GM21360 (cell line): Measurements from ENCODE around the gene TRPM3.

ENCODE experiments used
- ATAC-seq: cut with Tn5 transposase; IDR thresholded peaks from one replicate; pipeline ENCODE4 v1.9.1; 2021; ENCODE audit warnings: mild to moderate bottlenecking, moderate library complexity; ENCODE audit not compliant: unreplicated experiment

Gene TRPM3

GRCh38 chr9:70535546-70536323 is 585.7 kb downstream of the TRPM3 start:
- no peak for ATAC-seq

GRCh38 chr9:70534471-70534870 is 587.0 kb downstream of the TRPM3 start:
- no peak for ATAC-seq

GRCh38 chr9:70534061-70534460 is 587.4 kb downstream of the TRPM3 start:
- ATAC-seq, result no peak

GRCh38 chr9:70533492-70533891 is 587.9 kb downstream of the TRPM3 start:
- ATAC-seq, result no peak

GRCh38 chr9:70532716-70533115 is 588.7 kb downstream of the TRPM3 start:
- no peak for ATAC-seq

GRCh38 chr9:70531311-70531710 is 590.1 kb downstream of the TRPM3 start:
- no peak for ATAC-seq

GRCh38 chr9:70530716-70531115 is 590.7 kb downstream of the TRPM3 start:
- no peak for ATAC-seq

GRCh38 chr9:70529833-70530232 is 591.6 kb downstream of the TRPM3 start:
- ATAC-seq, result no peak

GRCh38 chr9:70529377-70529776 is 592.0 kb downstream of the TRPM3 start:
- no peak for ATAC-seq

- ATAC-seq, result no peak
Measured at GRCh38 chr9:70526902-70527301, 594.5 kb downstream of the TRPM3 start.

GRCh38 chr9:70525519-70525918 is 595.9 kb downstream of the TRPM3 start:
- no peak for ATAC-seq

GRCh38 chr9:70519912-70520724 is 601.3 kb downstream of the TRPM3 start:
- no peak for ATAC-seq

GRCh38 chr9:70517926-70518610 is 603.4 kb downstream of the TRPM3 start:
- ATAC-seq, result no peak

- no peak for ATAC-seq
Measured at GRCh38 chr9:70514273-70514672, 607.1 kb downstream of the TRPM3 start.

GRCh38 chr9:70511858-70512257 is 609.6 kb downstream of the TRPM3 start:
- ATAC-seq, result no peak

- no peak for ATAC-seq
Measured at GRCh38 chr9:70510157-70510770, 611.2 kb downstream of the TRPM3 start.

GRCh38 chr9:70506159-70506558 is 615.3 kb downstream of the TRPM3 start:
- ATAC-seq, result no peak

GRCh38 chr9:70504834-70505233 is 616.6 kb downstream of the TRPM3 start:
- ATAC-seq, result no peak

GRCh38 chr9:70502690-70503089 is 618.7 kb downstream of the TRPM3 start:
- ATAC-seq, result no peak

GRCh38 chr9:70500793-70501192 is 620.6 kb downstream of the TRPM3 start:
- no peak for ATAC-seq

GRCh38 chr9:70499621-70500020 is 621.8 kb downstream of the TRPM3 start:
- ATAC-seq, result no peak
